ENCODE measurements around the gene EFR3B. TPM values are rescaled to one million over a fixed set of nuclear protein-coding genes. Genes with fewer than 3 reads are reported as not detected.
"Not testable (repeated sequence)": the region's sequence is repeated elsewhere in the genome, so short reads cannot be mapped to it uniquely, and the experiment has no call there.

The EFR3B gene
- total and polyA plus RNA-seq, 5 experiments from 2014 or later, result 0.05 to 0.14 (median 0.06) TPM; not detected in 2

GRCh38 chr2:25150993-25151392 is 109.1 kb downstream of the EFR3B start:
- H3K27me3 Mint-ChIP-seq, H3K36me3 Mint-ChIP-seq, ATAC-seq, POLR2A ChIA-PET, H3K9me3 Mint-ChIP-seq, H3K4me1 Mint-ChIP-seq, DNase-seq, H3K4me3 Mint-ChIP-seq: not testable (repeated sequence)
- peak overlapping the region in 1 of 10 donors; percentile 75 for H3K27ac Mint-ChIP-seq

- Mint-ChIP-seq H3K27ac (peak overlapping the region in 2 of 10 donors; percentile 69 to 75), H3K4me3 (no peak overlapping the region), H3K4me1 (peaks cover 0 to 6% (median 0%) of the 10 kb centered on the region in 4 donors), H3K36me3 (no peaks in the 10 kb centered on the region), H3K27me3 (peaks cover 0 to 8% (median 4%) of the 10 kb centered on the region in 5 donors), H3K9me3 (no peaks in the 10 kb centered on the region)
- ATAC-seq (no peak), DNase-seq (no peak)
- POLR2A ChIA-PET, result no interaction called here
Measured at GRCh38 chr2:25151718-25152117, 109.8 kb downstream of the EFR3B start.

- no peaks in the 10 kb centered on the region for H3K9me3 Mint-ChIP-seq
- no peak overlapping the region for H3K4me3 Mint-ChIP-seq
- no peak overlapping the region for H3K27ac Mint-ChIP-seq
- no peak for DNase-seq
- H3K27me3 Mint-ChIP-seq, result no peaks in the 10 kb centered on the region
- POLR2A ChIA-PET, result interaction anchor here (0.7 kb wide), 1 partner anchor 25 kb away, joined by 4 read pairs; no protein-coding TSS in a partner anchor
- H3K4me1 Mint-ChIP-seq, result peaks cover 2 to 19% (median 15%) of the 10 kb centered on the region in 4 donors
- ATAC-seq, result no peak
- H3K36me3 Mint-ChIP-seq, result peaks cover 0 to 3% (median 0%) of the 10 kb centered on the region in 3 donors
Measured at GRCh38 chr2:25155401-25155800, 113.5 kb downstream of the EFR3B start.

GRCh38 chr2:25158096-25158852 is 116.4 kb downstream of the EFR3B start:
- Mint-ChIP-seq H3K36me3 (peaks cover 0 to 3% (median 0%) of the 10 kb centered on the region in 3 donors), H3K27ac (peak overlapping the region in 1 of 10 donors; percentile 69), H3K27me3 (peaks cover 0 to 2% (median 0%) of the 10 kb centered on the region in 5 donors), H3K9me3 (no peaks in the 10 kb centered on the region), H3K4me1 (peaks cover 4 to 24% (median 21%) of the 10 kb centered on the region in 4 donors), H3K4me3 (no peak overlapping the region)
- ATAC-seq, result no peak
- no peak for DNase-seq
- POLR2A ChIA-PET, result interaction anchor here (1.0 kb wide), 1 partner anchor 10 kb away, joined by 3 read pairs; the partner anchor contains the start of gene POMC

GRCh38 chr2:25159949-25160348 is 118.1 kb downstream of the EFR3B start:
- peaks cover 0 to 2% (median 0%) of the 10 kb centered on the region in 5 donors for H3K27me3 Mint-ChIP-seq
- no peaks in the 10 kb centered on the region for H3K9me3 Mint-ChIP-seq
- peak overlapping the region in 6 of 10 donors; percentile 3 to 87 (median 54) for H3K27ac Mint-ChIP-seq
- H3K4me3 Mint-ChIP-seq, result peak overlapping the region; percentile 1 to 76 (median 58)
- ATAC-seq (no peak), DNase-seq (no peak)
- peaks cover 0 to 3% (median 0%) of the 10 kb centered on the region in 3 donors for H3K36me3 Mint-ChIP-seq
- POLR2A ChIA-PET, result no interaction called here
- H3K4me1 Mint-ChIP-seq, result peaks cover 3 to 24% (median 21%) of the 10 kb centered on the region in 4 donors

GRCh38 chr2:25160376-25160775 is 118.5 kb downstream of the EFR3B start:
- DNase-seq (no peak), ATAC-seq (no peak)
- H3K27ac Mint-ChIP-seq, result peak overlapping the region in 8 of 10 donors; percentile 42 to 87 (median 74)
- H3K4me1 Mint-ChIP-seq, result peaks cover 3 to 25% (median 23%) of the 10 kb centered on the region in 4 donors
- POLR2A ChIA-PET, result interaction anchor here (1.0 kb wide), 1 partner anchor 363 kb away, joined by 3 read pairs; no protein-coding TSS in a partner anchor
- H3K4me3 Mint-ChIP-seq, result peak overlapping the region; percentile 1 to 77 (median 60)
- H3K27me3 Mint-ChIP-seq, result peaks cover 0 to 2% (median 0%) of the 10 kb centered on the region in 5 donors
- H3K9me3 Mint-ChIP-seq, result no peaks in the 10 kb centered on the region
- H3K36me3 Mint-ChIP-seq, result peaks cover 0 to 3% (median 0%) of the 10 kb centered on the region in 3 donors

GRCh38 chr2:25161055-25161781 is 119.3 kb downstream of the EFR3B start:
- POLR2A ChIA-PET, result interaction anchor here (1.0 kb wide), 2 partner anchors 55 to 362 kb away, joined by 3 read pairs; no protein-coding TSS in a partner anchor
- H3K4me3 Mint-ChIP-seq, result peak overlapping the region; percentile 44 to 82 (median 72)
- H3K4me1 Mint-ChIP-seq, result peaks cover 8 to 34% (median 30%) of the 10 kb centered on the region in 4 donors

GRCh38 chr2:25162061-25162460 is 120.2 kb downstream of the EFR3B start:
- Mint-ChIP-seq H3K4me1 (peaks cover 13 to 39% (median 35%) of the 10 kb centered on the region in 4 donors), H3K4me3 (peak overlapping the region in 9 of 10 donors; percentile 28 to 75 (median 60)), H3K27ac (peak overlapping the region in 7 of 10 donors; percentile 69 to 87 (median 80))
- H3K9me3 Mint-ChIP-seq, ATAC-seq, H3K27me3 Mint-ChIP-seq, H3K36me3 Mint-ChIP-seq, DNase-seq: not testable (repeated sequence)
- POLR2A ChIA-PET, result interaction anchor here (1.0 kb wide), 1 partner anchor 54 kb away, joined by 3 read pairs; no protein-coding TSS in a partner anchor

More at GRCh38 chr2:25161055-25161781, 119.3 kb downstream of the EFR3B start:
- Mint-ChIP-seq H3K9me3 (no peaks in the 10 kb centered on the region), H3K27me3 (peaks cover 0 to 2% (median 0%) of the 10 kb centered on the region in 5 donors), H3K36me3 (peaks cover 0 to 3% (median 0%) of the 10 kb centered on the region in 3 donors), H3K27ac (peak overlapping the region in 8 of 10 donors; percentile 54 to 90 (median 82))
- peak; percentile 30 to 86 (median 58) for DNase-seq
- ATAC-seq, result peak; percentile 65 to 77

GRCh38 chr2:25164561-25164960 is 122.7 kb downstream of the EFR3B start:
- POLR2A ChIA-PET, result no interaction called here
- DNase-seq (no peak), ATAC-seq (no peak)
- H3K36me3 Mint-ChIP-seq, result no peaks in the 10 kb centered on the region
- H3K27ac Mint-ChIP-seq, result peak overlapping the region in 2 of 10 donors; percentile 60 to 66
- peaks cover 9 to 23% (median 17%) of the 10 kb centered on the region in 5 donors for H3K27me3 Mint-ChIP-seq
- H3K4me3 Mint-ChIP-seq, result peak overlapping the region in 1 of 10 donors; percentile 35
- no peaks in the 10 kb centered on the region for H3K9me3 Mint-ChIP-seq
- H3K4me1 Mint-ChIP-seq, result peaks cover 13 to 45% (median 34%) of the 10 kb centered on the region in 4 donors

- ATAC-seq (peak; percentile 64 to 72), DNase-seq (peak in 9 of 10 donors; percentile 15 to 81 (median 42))
- Mint-ChIP-seq H3K27me3 (peaks cover 16 to 35% (median 24%) of the 10 kb centered on the region in 5 donors), H3K4me1 (peaks cover 10 to 31% (median 22%) of the 10 kb centered on the region in 4 donors), H3K9me3 (no peaks in the 10 kb centered on the region), H3K4me3 (peak overlapping the region in 7 of 10 donors; percentile 11 to 91 (median 30)), H3K36me3 (no peaks in the 10 kb centered on the region), H3K27ac (peak overlapping the region in 5 of 10 donors; percentile 5 to 72 (median 43))
- POLR2A ChIA-PET, result interaction anchor here (0.5 to 1.1 kb wide), 6 partner anchors 30 to 343 kb away, joined by 3 to 5 read pairs (median 3); no protein-coding TSS in a partner anchor
Measured at GRCh38 chr2:25165992-25166875, 124.4 kb downstream of the EFR3B start.

Measured in naive thymus-derived CD8-positive, alpha-beta T cell (primary cell).